ENCODE measurements around the gene MAMSTR. TPM values are rescaled to one million over a fixed set of nuclear protein-coding genes. Genes with fewer than 3 reads are reported as not detected.

Gene MAMSTR
- total and polyA plus RNA-seq, 2 donors (not counting 1 experiment from before 2014, with no cell fraction given): 0.60 to 1.6 TPM

GRCh38 chr19:48705431-48705830, 14.1 kb downstream of the MAMSTR start:
- Histone ChIP-seq H3K27me3 (replicated peaks in 1 of 4; ENCODE audit: control extremely low read depth in 1 of 4, control insufficient read depth in 3 of 4, insufficient read depth in 4 of 4, low read length in 3 of 4) (no peaks in the 10 kb centered on the region), H2AFZ (ENCODE audit: insufficient read depth, low read depth, low read length, poor library complexity, severe bottlenecking) (no peak overlapping the region), H3K4me2 (replicated peaks; ENCODE audit: low read depth, low read length, poor library complexity, severe bottlenecking) (no peak overlapping the region), H3K9me3 (ENCODE audit: control extremely low read depth in 1 of 3, control insufficient read depth in 2 of 3, insufficient read depth in 1 of 3, low read length in 2 of 3) (peaks cover 0 to 1% (median 0%) of the 10 kb centered on the region in 3 donors), H3K9ac (ENCODE audit: low read length) (no peak overlapping the region), H3K4me1 (ENCODE audit: control insufficient read depth in 2 of 2, insufficient read depth in 2 of 2, low read length in 2 of 2) (no peaks in the 10 kb centered on the region), H3K27ac (ENCODE audit: low read length in 2 of 2) (no peak overlapping the region), H3K4me3 (ENCODE audit: control extremely low read depth in 1 of 5, extremely low read depth in 1 of 5, insufficient read depth in 1 of 5, low read depth in 2 of 5, low read length in 4 of 5) (no peak overlapping the region), H3K79me2 (ENCODE audit: control insufficient read depth, insufficient read depth, low read length) (no peaks in the 10 kb centered on the region), H3K36me3 (replicated peaks in 1 of 2; ENCODE audit: control extremely low read depth in 1 of 2, control insufficient read depth in 1 of 2, extremely low read depth in 1 of 2, insufficient read depth in 2 of 2, low read length in 1 of 2) (peaks cover 0 to 2% of the 10 kb centered on the region in 2 experiments), H4K20me1 (ENCODE audit: control insufficient read depth, insufficient read depth, low read length, poor library complexity, severe bottlenecking) (no peaks in the 10 kb centered on the region)
- H3K4me1 Mint-ChIP-seq: no peaks in the 10 kb centered on the region
- H3K27ac Mint-ChIP-seq: no peak overlapping the region
- ChIA-PET POLR2A (no interaction called here), CTCF (interaction anchor here (0.8 kb wide), 1 partner anchor 22 kb away, joined by 4 read pairs; no protein-coding TSS in a partner anchor)
- H3K9me3 Mint-ChIP-seq (ENCODE audit: insufficient read depth): no peaks in the 10 kb centered on the region
- no peak overlapping the region for H3K4me3 Mint-ChIP-seq
- H3K27me3 Mint-ChIP-seq: no peaks in the 10 kb centered on the region
- ATAC-seq (ENCODE audit: low read depth) (no peak), DNase-seq (no peak)
- intact Hi-C loops (cut with micrococcal nuclease): no loop called here
- WGBS (ENCODE audit: insufficient coverage): 75% methylated on average over 2 of the region's 2 CpGs
- TF ChIP-seq CTCF (IDR thresholded peaks at IDR 0.05) (no peak), EZH2 (IDR thresholded peaks at IDR 0.05; ENCODE audit: borderline replicate concordance, insufficient read depth, low read depth, low read length, poor library complexity, severe bottlenecking) (no peak)

- POLR2A ChIA-PET: no interaction called here
- no peaks in the 10 kb centered on the region for H3K4me1 ChIP-seq (ENCODE audit: control insufficient read depth in 2 of 2, insufficient read depth in 2 of 2, low read length in 2 of 2)
- no peaks in the 10 kb centered on the region for H4K20me1 ChIP-seq (ENCODE audit: control insufficient read depth, insufficient read depth, low read length, poor library complexity, severe bottlenecking)
- ATAC-seq (ENCODE audit: low read depth) (no peak), DNase-seq (no peak)
- Mint-ChIP-seq H3K9me3 (ENCODE audit: insufficient read depth) (no peaks in the 10 kb centered on the region), H3K4me1 (no peaks in the 10 kb centered on the region), H3K27me3 (no peaks in the 10 kb centered on the region), H3K27ac (no peak overlapping the region), H3K4me3 (no peak overlapping the region)
- intact Hi-C loops (cut with micrococcal nuclease): no loop called here
- peaks cover 0 to 2% of the 10 kb centered on the region in 2 experiments for H3K36me3 ChIP-seq (replicated peaks in 1 of 2; ENCODE audit: control extremely low read depth in 1 of 2, control insufficient read depth in 1 of 2, extremely low read depth in 1 of 2, insufficient read depth in 2 of 2, low read length in 1 of 2)
- no peak overlapping the region for H3K4me3 ChIP-seq (ENCODE audit: control extremely low read depth in 1 of 5, extremely low read depth in 1 of 5, insufficient read depth in 1 of 5, low read depth in 2 of 5, low read length in 4 of 5)
- no peak overlapping the region for H3K4me2 ChIP-seq (replicated peaks; ENCODE audit: low read depth, low read length, poor library complexity, severe bottlenecking)
- peaks cover 0 to under 1% (median 0%) of the 10 kb centered on the region in 4 experiments for H3K27me3 ChIP-seq (replicated peaks in 1 of 4; ENCODE audit: control extremely low read depth in 1 of 4, control insufficient read depth in 3 of 4, insufficient read depth in 4 of 4, low read length in 3 of 4)
- no peak overlapping the region for H3K27ac ChIP-seq (ENCODE audit: low read length in 2 of 2)
- CTCF ChIA-PET: no interaction called here
- 98% methylated on average over 17 of the region's 23 CpGs for WGBS (ENCODE audit: insufficient coverage)
- no peak overlapping the region for H2AFZ ChIP-seq (ENCODE audit: insufficient read depth, low read depth, low read length, poor library complexity, severe bottlenecking)
- TF ChIP-seq CTCF (IDR thresholded peaks at IDR 0.05) (no peak), EZH2 (IDR thresholded peaks at IDR 0.05; ENCODE audit: borderline replicate concordance, insufficient read depth, low read depth, low read length, poor library complexity, severe bottlenecking) (no peak)
- no peak overlapping the region for H3K9ac ChIP-seq (ENCODE audit: low read length)
- H3K9me3 ChIP-seq (ENCODE audit: control extremely low read depth in 1 of 3, control insufficient read depth in 2 of 3, insufficient read depth in 1 of 3, low read length in 2 of 3): peaks cover 0 to 1% (median 0%) of the 10 kb centered on the region in 3 donors
- H3K79me2 ChIP-seq (ENCODE audit: control insufficient read depth, insufficient read depth, low read length): no peaks in the 10 kb centered on the region
These were observed 16.2 kb downstream of the MAMSTR start for GRCh38 chr19:48703316-48703715.

All from B cell (primary cell).